GM13977 (cell line): ENCODE results near the gene WWOX.

Source experiments
- DNase-seq: peaks from one replicate; pipeline ENCODE4 v3.0.0; 2012; ENCODE audit warnings: low spot score
- CTCF ChIP-seq: IDR thresholded peaks from 2 replicates; pipeline ENCODE4 v1.5.1; 2012; ENCODE audit warnings: mild to moderate bottlenecking, control low read depth; ENCODE audit not compliant: insufficient read depth; ENCODE audit errors: extremely low read depth, missing control alignments
- in situ Hi-C: fragments of 300-500 bp; cut with MboI; formaldehyde crosslinking; loops from one replicate; pipeline ENCODE4 v1.12.0; 2022; ENCODE audit warnings: low sequenced_read_pairs, low pct_unique_long_range_greater_than_20kb, mixed read lengths, inconsistent platforms; ENCODE audit not compliant: unreplicated experiment

Gene WWOX

GRCh38 chr16:79107301-79107700 is 1007.8 kb downstream of the WWOX start:
- DNase-seq: no peak
- TF ChIP-seq CTCF: no peak
- in situ Hi-C loops: no loop called here

GRCh38 chr16:79109771-79110170 is 1010.3 kb downstream of the WWOX start:
- no peak for TF ChIP-seq CTCF
- no peak for DNase-seq
- in situ Hi-C loops: no loop called here

- in situ Hi-C loops: no loop called here
- no peak for DNase-seq
- no peak for TF ChIP-seq CTCF
Observed at GRCh38 chr16:79110242-79110641, 1010.8 kb downstream of the WWOX start.

- in situ Hi-C loops: no loop called here
- TF ChIP-seq CTCF: no peak
- DNase-seq: no peak
Observed at GRCh38 chr16:79110953-79111352, 1011.5 kb downstream of the WWOX start.

- in situ Hi-C loops: no loop called here
Observed at GRCh38 chr16:79112462-79112861, 1013.0 kb downstream of the WWOX start.

GRCh38 chr16:79113826-79114225 is 1014.4 kb downstream of the WWOX start:
- no peak for TF ChIP-seq CTCF
- no peak for DNase-seq
- in situ Hi-C loops: no loop called here

More at GRCh38 chr16:79112462-79112861, 1013.0 kb downstream of the WWOX start:
- no peak for TF ChIP-seq CTCF
- DNase-seq: no peak

- no peak for DNase-seq
- TF ChIP-seq CTCF: no peak
- in situ Hi-C loops: no loop called here
Observed at GRCh38 chr16:79114759-79115158, 1015.3 kb downstream of the WWOX start.
